RPMI8226 (cell line): ENCODE measurements around the gene BANP.

Source experiments
- DNase-seq: peaks from one replicate; pipeline ENCODE4 v3.0.0-alpha.2; 2015

BANP gene

DNA sequence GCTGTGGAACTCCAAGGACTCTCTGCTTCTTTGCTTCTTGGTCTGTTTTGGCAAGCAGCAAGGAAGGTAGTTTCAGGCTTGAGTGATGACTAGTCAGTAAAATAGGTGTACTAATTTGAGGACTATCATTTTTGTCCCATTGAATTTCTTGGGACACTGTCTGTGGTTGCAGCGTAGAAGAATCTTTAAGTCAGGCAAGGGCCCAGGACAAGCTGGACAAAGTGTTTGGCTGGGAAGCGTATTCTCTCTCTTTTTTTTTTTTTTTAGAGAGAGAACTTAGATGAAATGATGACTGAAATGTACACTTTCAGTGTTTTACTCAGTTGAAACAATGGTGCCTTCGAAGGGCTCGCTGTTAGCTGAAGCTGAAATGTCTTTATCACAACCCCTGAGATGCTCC is 105.0 kb downstream of the BANP start:
- DNase-seq, result no peak

- DNase-seq, result no peak
Measured at GRCh38 chr16:88057656-88058055, 106.4 kb downstream of the BANP start.

GRCh38 chr16:88058136-88058535 is 106.9 kb downstream of the BANP start:
- no peak for DNase-seq

DNA sequence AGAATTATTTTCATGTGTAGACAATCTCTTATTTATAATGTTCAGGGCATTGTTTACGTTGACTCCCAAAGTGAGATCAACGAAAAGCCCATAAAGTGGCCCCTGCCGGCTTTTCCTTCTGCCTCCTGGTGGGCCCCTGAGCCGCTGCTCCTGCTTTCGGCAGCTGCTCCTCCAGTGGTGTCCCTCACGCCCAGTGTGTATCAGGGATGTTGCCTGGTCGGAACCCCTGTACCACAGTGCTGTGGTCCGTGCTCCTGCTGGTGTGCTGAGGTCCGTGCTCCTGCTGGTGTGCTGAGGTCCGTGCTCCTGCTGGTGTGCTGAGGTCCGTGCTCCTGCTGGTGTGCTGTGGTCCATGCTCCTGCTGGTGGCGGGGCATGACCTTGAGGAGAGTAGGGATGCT is 107.6 kb downstream of the BANP start:
- DNase-seq, result no peak

GRCh38 chr16:88059701-88060386 is 108.6 kb downstream of the BANP start:
- DNase-seq, result no peak

DNA sequence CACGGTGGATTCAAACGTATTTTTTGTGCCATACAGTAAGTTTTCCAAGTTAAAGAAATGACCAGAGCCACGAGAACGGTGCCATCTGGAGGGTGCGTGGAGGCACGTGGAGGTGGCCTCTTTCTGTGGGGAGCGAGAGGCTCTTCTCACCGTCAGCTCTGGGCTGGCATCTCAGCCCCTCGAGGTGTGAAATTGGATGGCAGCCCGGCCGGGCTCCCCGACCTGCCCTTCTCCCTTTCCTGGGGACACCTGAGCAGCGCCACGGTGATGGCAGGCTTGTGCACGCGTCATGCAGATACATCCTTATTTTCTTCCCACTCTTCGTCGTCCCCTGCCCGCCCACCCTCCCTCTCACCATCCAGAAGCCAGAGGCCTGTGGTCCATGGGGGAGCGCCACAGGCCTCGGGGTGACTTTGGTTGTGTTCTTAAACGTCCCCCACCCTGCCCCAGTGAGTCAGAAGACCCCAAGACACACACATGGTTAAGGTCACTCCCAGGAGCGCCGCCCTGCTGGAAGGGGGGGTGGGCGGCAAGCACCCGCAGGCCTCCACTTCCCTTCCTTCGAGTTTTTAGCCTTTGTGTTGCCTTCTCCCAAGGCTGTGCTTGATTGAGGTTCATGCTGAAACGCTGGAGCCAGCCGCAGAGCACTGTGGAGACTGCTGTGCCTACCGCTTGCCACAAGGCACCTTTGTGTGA is 109.4 kb downstream of the BANP start:
- no peak for DNase-seq

DNA sequence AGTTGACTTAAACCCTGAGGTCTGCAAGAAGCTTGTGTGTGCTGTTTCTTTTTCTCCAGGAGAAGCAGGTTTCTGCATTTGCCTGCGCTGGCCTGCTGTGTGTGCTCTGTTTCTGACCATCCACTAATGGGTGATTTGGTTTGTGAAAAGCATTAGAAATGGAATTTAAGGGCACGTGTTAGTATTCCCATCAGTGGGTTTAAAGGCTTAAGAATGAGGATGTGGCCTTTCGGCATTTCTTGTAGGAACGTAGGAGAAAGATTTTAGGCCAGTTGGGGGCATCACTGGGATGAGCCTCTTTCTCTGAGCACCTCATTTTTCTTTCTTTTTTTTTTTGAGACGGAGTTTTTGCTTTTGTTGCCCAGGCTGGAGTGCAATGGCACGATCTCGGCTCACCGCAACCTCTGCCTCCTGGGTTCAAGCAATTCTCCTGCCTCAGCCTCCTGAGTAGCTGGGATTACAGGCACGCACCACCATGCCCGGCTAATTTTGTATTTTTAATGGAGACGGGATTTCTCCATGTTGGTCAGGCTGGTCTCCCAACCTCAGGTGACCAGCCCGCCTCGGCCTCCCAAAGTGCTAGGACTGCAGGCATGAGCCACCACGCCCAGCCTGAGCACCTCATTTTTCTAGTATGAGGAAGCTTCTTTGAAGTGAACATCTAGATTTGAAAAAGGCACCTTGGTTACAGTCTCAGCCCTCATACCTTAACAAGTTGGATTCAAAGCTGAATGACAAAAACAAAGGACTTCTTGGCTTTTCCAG is 110.3 kb downstream of the BANP start:
- no peak for DNase-seq

DNA sequence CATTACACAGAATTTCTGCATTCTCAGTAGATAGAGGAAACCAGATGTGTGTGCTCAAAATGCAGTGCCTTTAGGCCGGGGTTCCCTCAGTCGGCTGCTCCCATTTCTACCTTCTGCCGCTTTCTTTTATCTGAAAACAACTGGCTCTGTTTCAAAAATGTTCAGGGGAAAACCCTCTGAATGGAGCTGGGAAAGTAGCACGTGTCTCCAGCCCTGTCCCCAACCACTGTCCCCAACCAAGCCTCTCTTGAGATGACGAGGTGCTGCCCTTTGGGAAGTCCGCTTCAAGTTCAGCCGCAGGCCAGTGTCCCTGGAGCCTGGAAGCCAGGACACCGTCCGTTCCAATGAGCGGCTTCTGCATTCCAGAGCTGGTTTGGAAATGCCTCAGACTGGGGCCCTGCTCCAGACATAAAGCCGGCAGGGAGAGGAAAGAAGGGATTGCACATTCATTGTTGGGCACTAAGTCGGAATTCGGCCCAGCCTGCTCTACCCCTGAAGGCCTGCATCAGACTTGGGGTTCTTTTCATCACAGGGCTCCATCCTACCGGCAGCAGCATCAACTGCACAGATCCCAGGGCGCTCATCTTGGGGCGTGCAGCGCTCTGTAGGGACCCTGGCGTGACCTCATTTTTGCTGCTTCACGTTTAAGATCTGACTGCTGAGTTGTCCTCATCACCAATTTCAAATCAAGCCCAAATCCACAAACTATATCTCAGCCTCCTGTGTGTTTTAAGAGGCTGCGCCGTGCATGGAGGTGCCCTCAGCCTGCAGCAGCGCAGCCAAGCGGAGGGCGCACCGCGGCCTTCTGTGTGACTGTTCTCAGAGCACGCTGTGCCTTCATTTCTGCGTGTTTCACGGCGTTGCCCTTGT is 111.3 kb downstream of the BANP start:
- no peak for DNase-seq

DNA sequence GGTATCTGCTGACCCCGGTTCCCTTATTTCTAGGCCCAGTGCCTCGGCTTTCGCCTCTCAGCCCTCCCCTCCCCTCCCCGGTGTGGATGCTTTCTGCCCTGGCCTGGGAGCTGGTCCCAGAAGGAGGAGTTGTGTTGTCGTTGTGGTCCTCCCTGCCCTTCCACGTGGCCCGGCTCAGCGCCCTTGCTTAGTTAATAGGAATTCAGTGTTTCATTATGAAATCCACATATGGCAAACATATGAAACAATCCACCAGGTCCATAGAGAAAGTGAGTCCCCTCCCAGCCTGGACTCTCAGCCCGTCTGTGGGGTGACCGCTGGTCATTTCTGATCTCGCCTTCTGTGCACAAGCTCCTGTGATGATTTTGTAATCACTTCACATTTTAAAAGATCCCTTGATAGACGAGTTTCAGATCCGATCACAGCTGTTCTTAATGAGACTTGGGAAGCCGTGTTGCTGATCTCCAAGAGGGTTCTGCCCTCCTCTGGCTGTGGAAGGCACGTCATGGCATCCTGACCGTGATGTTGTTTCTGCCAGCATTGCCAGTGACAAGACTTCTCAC is 112.1 kb downstream of the BANP start:
- no peak for DNase-seq

DNA sequence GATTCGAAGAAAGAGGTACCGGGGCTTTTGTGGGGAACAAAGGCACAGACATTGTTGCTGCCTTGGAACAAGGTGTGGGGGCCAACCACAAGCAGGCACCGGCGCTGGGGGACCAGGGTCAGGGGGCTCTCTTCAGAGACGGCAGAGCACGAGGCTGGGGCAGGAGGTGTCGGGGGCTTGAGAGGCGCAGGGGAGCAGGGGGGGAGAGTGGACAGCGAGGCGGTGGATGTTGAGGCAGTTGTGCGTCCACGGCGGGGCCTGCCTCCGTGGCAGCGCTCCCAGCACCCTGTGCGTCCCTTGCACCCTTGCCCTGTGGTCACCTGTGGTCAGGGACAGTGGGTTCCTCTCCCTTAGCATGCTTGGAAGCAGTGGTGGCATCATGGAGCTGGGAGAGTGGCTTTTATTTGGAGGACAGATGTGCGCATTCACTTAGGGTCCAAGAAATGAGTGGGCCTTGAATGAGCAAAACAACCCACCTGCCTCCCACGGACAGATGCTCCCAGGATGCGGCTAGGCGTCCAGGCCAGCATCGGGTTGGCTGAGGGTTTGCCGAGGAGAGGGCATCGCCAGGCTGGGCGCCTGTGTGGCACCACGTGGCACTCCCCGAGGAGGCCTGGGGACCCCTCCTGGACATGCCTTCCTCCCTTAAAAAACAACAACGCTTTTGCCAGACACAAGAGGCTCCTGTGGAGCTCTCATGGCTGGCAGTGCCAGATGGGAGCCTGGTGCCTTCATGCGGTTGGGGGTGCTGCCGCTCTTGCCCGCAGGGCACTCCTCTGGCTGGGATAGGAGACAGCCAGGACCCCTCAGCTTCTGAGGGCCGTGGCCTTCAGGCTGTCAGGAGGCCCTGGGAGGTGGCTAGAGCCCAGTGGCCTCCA is 113.0 kb downstream of the BANP start:
- no peak for DNase-seq

DNA sequence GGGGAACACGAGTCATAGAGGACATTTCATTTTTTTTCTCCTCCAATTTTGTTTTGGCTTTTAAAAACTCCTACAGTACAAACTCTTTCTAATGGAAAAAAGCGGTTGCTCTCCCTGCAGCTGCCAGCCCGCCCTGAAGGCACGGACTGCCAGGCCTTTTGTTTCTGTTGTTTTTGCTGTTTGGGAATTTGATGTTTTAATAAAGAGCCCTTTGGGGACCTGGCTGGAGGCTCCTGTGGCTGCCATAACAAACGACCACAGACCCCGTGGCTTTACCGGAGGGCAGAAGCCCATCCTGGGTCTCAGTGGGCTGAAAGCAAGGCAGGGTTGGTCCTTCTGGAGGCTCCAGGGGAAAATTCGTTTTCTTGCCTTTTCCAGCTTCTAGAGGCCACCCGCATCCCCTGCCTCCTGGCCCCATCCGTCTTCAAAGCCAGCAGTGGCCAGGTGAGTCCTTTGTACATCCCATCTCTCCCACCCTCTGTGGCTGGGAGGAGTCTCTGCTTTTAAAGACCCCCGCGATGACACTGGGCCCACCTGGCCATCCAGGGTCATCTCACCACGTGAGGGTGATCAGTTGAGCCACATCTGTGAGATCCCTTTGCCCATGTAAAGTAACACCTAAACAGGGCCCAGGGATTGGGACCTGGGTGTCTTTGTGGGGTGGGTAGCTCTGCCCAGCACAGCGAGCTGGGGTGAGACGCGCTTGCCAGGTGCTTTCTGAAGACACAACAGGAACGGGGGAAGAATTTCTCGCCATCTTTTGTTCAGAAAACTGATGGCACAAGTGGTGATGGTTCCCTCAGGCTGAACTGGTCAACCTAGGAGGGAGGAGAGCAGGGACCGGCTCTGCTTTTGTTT is 113.9 kb downstream of the BANP start:
- DNase-seq, result no peak

- no peak for DNase-seq
Measured at GRCh38 chr16:88065747-88066142, 114.5 kb downstream of the BANP start.

- no peak for DNase-seq
Measured at GRCh38 chr16:88066234-88066633, 115.0 kb downstream of the BANP start.

DNA sequence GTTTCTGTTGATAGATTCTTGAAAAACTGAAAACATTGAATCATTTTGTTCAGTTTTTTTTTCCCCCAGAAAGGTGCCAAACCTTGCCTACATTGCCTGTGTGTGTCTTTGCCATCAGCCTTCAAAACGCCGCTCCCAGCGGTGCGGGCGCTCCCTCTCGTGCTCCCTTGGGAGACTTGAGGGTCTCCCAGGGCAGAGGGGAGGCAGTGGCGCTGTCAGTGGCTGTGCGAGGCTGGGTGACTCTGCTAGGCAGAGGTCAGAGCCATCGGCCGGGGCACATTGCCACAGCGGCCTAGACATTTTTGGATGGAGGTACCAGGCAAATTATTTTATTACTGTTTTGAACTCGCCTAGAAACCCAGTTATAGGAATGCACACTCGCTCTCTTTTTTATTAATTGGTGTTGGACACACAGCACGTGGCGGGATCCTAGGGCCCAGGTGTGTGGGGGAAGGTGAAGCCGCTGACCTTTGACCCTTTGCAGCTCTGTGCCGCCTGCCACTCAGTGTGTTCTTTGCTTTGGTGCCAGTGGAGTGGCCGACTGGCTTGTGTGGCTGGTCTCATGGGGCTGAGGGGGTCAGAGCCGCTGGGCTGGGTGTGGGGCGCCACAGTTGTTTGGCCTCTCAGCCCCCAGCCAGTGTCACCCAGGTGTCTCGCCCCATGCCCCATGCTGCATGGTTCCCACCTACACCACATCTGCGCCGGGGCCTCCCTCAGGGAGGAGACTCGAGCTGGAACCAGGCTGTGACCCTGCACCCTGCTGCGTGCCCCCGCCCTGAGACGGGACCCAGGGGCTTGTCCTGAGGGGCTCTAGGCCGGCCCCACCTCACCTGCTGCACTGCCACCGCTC is 115.7 kb downstream of the BANP start:
- no peak for DNase-seq

DNA sequence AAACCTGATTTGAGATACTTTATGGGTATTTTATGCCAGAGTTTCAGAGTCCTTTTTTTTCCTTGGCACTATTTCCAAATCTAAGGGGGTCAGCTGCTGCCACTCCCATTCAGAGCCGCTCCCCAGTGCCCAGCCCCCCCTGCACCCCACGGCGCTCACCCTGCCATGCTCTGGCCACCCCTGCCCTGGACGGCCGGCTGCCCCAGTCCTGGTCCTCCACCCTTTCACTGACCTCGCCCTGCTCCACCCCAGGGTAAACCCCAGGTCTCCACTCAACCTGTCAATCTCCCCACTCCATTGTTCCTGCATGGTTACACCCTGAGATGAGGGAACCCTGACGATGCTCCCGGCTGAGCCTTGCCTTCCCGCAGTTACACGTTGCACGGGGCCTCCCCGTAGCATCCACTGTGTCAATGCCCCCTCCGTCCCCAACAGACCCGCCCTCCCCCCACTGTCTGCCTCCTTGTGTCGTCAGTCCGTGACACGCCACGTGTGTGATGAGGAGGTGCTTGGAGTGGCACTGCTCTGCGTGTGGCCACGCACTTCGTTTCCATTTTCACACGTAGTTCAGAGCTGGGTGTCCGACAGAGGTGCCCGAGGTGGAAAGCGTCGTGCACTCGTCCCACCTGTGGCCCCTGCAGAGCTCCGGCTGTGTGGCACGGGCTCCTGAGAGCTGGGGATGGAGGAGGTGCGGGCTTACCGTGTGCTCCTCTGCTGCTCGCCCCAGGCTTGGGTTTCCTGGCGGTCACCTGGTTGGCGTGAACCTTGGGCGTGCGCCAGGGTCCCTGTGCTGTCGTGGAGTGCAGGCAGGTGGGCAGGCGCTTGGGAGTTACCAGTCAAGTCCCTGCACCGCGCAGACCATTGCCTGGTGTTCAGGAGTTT is 116.5 kb downstream of the BANP start:
- peak; percentile 51 for DNase-seq

GRCh38 chr16:88068476-88069396 is 117.5 kb downstream of the BANP start:
- peak; percentile 73 for DNase-seq

DNA sequence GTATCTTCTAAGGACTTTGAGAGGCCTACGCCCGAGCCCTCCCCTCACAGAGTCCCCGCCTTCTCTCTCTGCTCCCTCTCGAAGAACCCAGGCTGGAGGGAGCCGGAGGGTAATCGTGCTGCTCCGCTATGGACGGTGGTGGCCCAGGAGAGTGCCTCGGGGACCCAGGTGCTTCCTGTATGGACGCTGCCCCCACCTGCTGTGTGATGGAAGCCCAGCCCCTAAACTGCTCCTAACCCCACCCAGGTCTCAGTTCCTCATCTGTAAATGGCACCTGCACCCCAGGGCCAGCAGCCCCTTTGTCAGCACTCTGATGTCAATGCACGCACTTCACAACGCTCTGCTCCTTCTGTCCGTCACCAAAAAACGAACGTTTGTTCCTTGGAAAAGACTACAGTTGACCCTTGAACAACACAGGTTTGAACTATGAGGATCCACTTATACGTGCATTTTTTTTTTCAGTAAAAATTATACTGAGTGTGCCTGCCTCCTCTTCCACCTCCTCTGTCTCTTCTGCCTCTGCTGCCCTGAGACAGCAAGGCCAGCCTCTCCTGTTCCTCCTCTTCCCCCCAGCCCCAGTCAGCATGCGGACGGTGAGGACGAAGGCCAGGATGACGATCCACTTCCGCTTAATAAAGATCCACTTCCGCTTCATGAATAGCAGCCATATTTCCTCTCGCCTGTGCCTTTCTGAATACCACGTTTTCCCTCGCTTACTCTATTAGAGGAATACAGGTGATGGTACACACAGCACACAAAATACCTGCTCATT is 118.3 kb downstream of the BANP start:
- DNase-seq, result peak; percentile 96
